IMR-90 (cell line): ENCODE measurements around the gene EHMT1.

ENCODE experiments used
- CEBPB ChIP-seq: IDR thresholded peaks from 2 replicates; pipeline ENCODE4 v1.6.1; 2012; ENCODE audit warnings: low read depth, low read length, improper control_type of control experiment
- CHD1 ChIP-seq: IDR thresholded peaks from 2 replicates; pipeline ENCODE4 v1.6.1; 2012; ENCODE audit warnings: low read depth, low read length, improper control_type of control experiment
- NFE2L2 ChIP-seq: fragments of 150-350 bp; IDR thresholded peaks from 2 replicates; pipeline ENCODE4 v1.6.1; 2016; ENCODE audit warnings: low read depth, mild to moderate bottlenecking, low read length
- POLR2A ChIP-seq: IDR thresholded peaks from 2 replicates; pipeline ENCODE4 v1.6.1; 2012; ENCODE audit warnings: mild to moderate bottlenecking, low read depth, low read length
- RAD21 ChIP-seq: IDR thresholded peaks from 2 replicates; pipeline ENCODE4 v1.6.1; 2012; ENCODE audit warnings: low read length, improper control_type of control experiment
- RCOR1 ChIP-seq: IDR thresholded peaks from 2 replicates; pipeline ENCODE4 v1.6.1; 2012; ENCODE audit warnings: mild to moderate bottlenecking, low read length, improper control_type of control experiment; ENCODE audit not compliant: insufficient replicate concordance
- RFX5 ChIP-seq: IDR thresholded peaks from 2 replicates; pipeline ENCODE4 v1.8.0; 2012; ENCODE audit warnings: low read depth, mild to moderate bottlenecking, low read length, moderate library complexity
- SMC3 ChIP-seq: fragments of 150-350 bp; IDR thresholded peaks from 2 replicates; pipeline ENCODE4 v1.6.1; 2016; ENCODE audit warnings: low read depth, mild to moderate bottlenecking, antibody characterized with exemption, low read length, moderate library complexity
- TF ChIP-seq, protein P1 (sequence below): conservative IDR thresholded peaks from 2 replicates; pipeline ENCODE4 v1.5.1; 2012; ENCODE audit warnings: mild to moderate bottlenecking, low read depth, low read length, improper control_type of control experiment

DNA sequence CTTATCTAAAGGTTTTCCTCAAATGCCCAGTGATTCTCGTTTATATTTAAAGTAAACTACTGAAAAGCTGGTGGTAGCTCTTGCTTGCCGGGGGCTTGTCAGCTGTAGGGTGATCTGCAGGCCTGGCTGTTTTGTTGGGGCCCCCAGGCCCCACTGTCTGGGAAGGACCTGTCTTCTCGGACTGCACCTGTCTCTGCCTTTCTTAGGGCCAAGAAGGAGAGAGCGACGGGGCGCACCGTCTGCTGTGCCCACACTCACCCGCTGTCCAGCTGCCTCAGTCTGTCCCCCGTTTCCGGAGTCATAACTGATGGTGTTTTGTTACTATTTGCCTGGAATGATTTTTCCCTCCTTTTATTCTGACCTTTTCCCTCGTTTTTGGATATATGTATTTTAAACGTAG, 164.7 kb downstream of the EHMT1 start:
- TF ChIP-seq, protein P1, sequence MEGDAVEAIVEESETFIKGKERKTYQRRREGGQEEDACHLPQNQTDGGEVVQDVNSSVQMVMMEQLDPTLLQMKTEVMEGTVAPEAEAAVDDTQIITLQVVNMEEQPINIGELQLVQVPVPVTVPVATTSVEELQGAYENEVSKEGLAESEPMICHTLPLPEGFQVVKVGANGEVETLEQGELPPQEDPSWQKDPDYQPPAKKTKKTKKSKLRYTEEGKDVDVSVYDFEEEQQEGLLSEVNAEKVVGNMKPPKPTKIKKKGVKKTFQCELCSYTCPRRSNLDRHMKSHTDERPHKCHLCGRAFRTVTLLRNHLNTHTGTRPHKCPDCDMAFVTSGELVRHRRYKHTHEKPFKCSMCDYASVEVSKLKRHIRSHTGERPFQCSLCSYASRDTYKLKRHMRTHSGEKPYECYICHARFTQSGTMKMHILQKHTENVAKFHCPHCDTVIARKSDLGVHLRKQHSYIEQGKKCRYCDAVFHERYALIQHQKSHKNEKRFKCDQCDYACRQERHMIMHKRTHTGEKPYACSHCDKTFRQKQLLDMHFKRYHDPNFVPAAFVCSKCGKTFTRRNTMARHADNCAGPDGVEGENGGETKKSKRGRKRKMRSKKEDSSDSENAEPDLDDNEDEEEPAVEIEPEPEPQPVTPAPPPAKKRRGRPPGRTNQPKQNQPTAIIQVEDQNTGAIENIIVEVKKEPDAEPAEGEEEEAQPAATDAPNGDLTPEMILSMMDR: no peak
- no peak for TF ChIP-seq CHD1
- no peak for TF ChIP-seq RAD21
- no peak for TF ChIP-seq POLR2A
- no peak for TF ChIP-seq RCOR1
- no peak for TF ChIP-seq CEBPB
- no peak for TF ChIP-seq SMC3
- TF ChIP-seq NFE2L2: no peak
- TF ChIP-seq RFX5: no peak
